HG03378 (cell line): ENCODE data around the gene CCNY.
A peak's percentile ranks its signal among the peaks of the same experiment; 100 is the strongest.
"Not testable (repeated sequence)": the region's sequence is repeated elsewhere in the genome, so short reads cannot be mapped to it uniquely, and the experiment has no call there.

Experiments
- ATAC-seq: cut with Tn5 transposase; IDR thresholded peaks from one replicate; pipeline ENCODE4 v1.9.1; 2021; ENCODE audit warnings: mild to moderate bottlenecking, moderate library complexity; ENCODE audit not compliant: unreplicated experiment

Gene CCNY

DNA sequence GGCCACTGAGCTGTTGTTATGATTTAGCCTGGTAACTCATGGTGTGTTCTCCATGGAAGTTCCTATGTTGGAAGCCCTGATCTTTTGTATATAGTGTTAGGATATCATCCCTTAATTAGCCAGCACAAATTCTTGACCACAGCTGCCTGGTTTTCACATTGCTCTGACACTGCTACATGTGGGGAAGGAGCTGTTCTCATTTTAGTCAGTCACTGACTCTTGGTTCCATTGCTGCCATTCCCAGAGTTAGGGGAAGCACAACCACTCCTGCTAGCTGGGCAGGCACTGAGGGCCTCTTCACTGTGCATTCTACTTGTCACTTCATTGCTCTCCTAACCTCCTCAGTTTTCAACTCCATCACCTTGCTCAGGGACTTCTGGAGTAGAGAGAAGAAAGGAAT lies 170.4 kb downstream of the CCNY start:
- ATAC-seq: no peak

DNA sequence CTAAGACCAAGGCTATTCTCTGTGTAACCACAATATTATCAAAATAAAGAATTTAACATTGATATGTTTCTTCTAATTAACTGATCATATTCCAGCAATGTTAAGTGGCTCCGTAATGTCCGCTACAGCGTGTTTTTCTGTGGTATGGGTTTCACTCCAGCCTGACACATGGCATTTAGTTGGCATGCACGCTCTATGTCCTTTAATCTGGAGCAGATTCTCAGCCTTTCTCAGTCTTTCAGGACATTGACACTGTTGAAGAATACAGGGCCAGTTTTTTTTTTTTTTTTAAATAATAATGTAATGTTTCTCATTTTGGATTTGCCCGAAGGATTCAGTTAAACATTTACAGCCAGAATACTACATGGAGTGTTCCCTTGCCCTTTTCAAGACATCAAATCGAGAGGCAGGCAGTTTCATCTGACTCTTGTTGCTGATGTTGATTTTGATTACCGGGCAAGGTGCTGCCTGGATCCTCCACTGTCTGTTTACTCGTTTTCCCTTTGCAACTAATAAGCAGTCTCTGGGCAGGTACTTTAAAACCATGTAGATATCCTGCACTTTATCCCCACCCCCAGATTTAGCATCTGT lies 171.3 kb downstream of the CCNY start:
- ATAC-seq: no peak

DNA sequence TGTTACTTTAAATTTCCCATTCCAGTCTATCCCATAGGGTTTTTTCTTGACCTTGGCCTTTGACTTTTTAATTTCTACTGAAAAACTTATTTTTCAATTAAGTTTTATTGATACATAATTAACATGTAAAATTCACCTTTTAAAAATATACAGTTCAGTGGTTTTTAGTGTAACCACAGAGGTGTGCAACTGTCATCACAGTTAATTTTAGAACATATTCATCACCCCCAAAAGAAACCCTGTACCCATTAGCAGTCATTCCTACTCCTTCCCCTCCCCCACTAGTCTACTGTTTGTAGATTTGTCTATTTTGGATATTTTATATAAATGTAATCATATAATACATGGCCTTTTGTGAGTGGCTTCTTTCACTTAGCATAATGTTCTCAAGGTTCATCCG lies 172.3 kb downstream of the CCNY start:
- no peak for ATAC-seq

DNA sequence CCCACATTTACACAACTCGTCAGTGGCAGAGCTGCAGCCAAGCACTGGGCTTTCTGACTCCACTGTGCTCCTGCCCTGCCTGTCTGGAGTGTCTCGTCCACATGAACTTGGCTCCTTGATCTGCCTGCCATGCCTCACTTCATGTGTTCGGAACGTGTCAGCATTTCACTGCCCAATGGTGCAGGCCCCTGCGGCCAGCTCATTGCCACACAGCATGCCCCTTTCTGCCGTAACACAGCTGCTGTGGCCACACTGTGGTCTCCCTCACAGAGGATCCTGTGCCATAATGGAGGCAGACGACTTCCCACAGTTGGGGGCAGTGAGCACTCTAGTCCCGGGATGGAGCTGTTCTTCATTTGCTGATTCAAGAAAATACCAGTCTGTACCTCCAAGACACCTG lies 174.6 kb downstream of the CCNY start:
- no peak for ATAC-seq

DNA sequence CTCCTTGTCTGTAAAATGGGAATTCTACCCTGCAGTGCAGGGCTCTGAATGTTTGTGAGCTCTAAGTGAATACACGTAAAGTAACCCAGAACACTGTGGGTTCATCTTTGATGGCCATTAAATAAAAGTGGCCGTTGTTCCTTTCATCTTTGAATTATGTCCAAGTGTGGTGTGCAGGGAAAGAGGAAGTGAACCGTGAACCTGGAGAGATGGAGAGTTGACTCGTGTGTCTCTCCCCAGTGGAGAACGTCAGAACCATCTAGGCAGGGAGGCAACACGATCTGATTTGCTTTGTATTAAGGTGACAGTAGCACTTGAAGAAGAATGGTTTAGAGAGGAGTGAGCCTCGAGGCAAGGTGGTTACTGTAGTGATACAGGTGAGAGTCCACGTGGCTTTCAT lies 175.3 kb downstream of the CCNY start:
- no peak for ATAC-seq

DNA sequence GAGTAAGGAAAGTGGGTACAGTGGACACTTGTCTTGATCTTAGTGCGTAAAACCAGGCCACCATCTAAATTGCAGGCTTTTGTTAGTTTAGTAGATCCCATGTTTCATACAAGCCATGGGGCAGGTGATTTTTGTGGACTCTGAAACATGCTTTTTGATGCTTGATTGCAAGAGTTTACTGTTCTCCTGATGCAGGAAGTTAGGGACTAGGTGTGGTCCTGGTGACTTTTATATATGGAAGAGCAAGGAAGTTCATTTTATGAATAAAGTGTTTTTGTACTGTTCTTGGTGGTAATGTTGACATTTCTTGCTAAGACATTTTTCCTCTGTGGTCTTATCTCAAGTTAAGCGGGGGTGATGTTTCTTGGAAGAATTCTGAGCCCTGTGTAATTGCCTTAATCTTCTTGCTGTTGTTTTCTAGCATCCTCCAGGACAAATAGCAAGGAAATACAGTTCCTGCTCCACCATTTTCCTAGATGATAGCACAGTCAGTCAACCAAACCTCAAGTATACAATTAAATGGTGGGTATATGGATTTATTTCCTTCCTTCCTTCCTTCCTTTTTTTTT lies 179.9 kb downstream of the CCNY start:
- ATAC-seq: no peak

DNA sequence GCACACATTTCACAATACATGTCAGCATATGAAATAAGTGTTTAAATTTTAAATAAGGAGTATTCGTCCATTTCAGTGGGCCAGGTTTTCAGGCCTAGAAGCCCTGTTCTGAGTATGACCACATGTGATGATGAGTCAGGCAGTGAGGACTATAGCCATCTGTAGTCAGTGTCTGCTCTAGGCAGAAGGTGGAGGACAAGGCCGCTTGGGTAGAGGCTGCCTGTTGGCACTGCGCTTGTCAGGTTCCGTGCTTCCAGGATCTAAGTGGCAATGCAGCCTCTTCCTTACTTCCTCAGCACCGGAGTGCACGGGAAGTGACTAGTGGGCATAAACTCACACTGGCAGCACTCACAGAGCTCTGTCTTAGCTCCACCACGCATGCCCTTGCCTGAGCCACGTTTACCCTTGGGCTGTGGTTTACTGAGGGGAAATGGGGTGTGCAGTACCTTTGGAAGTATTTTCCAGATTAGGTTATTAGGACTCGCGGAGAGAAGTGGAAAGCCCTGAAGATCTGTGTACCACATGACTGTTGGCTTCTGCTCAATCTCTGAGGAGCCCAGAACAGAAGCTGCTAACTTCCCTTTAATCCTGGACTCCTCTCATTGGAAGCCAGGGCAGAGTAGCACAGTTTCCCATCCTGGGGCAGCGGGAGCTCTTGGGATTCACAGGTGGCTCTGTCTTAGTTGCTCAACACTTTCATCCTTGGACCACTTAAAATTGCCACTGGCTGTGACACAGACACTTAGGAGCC lies 181.3 kb downstream of the CCNY start:
- no peak for ATAC-seq

DNA sequence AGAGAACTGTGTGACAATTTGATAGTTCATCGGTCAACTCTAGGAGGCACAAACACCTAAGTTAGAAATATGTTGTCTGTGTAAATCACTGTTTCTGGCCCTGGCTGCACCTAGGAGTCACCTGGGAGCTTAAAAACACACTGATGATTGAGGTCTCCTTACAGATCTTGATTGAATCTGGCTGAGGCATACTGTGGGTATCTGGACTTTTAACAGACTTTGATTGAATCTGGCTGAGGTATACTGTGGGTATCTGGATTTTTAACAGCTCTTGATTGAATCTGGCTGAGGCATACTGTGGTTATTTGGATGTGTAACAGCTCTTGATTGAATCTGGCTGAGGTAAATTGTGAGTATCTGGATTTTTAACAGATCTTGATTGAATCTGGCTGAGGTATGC lies 181.9 kb downstream of the CCNY start:
- not testable (repeated sequence) for ATAC-seq

DNA sequence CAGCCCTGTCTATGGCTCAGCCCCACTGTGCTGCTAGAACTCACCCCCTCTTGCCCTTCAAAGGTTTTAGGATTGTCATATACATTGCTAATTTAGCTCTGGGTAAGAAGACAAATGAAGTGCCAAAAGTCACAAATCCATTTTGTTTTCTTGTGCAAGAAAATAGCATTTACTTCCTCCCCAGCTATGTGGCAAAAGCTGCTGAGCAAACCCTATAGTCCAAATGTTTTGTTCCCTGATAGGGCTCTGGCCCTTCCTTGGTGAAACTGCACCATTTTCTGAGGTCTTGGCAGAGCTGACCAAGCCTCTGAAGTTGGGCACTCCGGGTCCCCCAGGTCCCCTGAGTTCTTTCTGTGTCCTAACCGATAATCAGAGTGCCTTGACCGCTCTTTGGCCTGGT lies 184.7 kb downstream of the CCNY start:
- ATAC-seq: no peak

DNA sequence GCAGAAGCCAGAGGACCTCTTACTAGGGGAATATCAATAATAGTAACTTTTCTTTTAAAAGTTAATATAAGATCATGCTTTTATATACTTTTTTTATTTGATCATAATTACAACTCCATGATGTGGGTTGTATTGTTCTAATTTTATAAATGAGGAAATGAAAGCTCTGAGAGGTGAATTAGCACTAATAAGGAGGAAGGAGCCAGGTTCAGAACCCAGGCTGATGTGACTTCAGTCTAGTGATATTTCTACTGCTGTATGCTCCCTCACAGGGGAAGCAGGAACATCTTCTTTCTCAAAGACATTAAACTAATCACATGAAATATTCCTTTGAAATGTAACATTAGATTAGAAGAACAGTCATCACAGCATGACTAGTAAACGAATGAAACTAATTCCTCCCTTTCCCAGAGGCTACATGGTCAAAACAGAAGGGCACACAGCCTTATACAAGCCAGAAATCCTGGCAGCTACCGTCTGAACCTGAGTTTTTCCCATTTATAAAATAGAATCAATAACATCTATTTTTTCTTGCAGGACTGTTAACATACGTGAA lies 187.4 kb downstream of the CCNY start:
- ATAC-seq: peak; percentile 81

DNA sequence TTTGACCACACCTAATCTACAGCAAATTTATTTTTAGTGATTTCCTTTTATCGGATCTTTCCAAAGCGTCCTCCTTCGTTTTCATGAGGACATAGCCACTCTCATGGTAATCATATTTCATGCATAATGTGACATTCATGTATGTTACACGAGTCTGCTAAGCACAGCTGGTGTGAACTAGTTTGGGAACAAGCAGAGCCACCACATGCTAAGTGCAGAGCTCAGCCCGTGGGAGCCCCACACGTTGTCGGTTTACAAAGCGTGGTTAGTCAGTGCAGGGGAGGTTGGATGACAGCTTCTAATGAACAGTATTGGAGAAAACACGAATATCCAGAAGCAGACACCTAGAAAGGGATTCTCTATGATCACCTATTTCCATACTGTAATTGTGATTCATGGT lies 190.4 kb downstream of the CCNY start:
- no peak for ATAC-seq

DNA sequence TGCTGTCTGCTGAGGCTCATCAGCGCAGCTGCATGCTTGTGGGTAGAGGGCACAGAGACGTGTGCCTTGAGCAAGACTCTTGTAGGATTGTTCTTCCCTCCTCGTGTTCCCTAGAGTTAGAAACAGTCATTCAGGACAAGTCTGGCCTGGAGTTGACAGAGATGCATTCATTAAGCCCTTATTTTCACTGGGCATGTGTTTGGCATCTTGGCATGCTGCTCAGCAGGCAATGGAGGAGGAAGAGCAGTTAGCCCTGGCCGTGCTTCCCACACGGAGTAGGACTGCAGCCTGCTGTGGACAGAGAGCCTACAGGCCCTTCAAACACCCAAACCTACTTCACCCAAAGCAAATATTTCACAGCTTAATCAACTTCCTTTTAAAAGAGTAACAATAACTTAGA lies 195.8 kb downstream of the CCNY start:
- ATAC-seq: no peak

DNA sequence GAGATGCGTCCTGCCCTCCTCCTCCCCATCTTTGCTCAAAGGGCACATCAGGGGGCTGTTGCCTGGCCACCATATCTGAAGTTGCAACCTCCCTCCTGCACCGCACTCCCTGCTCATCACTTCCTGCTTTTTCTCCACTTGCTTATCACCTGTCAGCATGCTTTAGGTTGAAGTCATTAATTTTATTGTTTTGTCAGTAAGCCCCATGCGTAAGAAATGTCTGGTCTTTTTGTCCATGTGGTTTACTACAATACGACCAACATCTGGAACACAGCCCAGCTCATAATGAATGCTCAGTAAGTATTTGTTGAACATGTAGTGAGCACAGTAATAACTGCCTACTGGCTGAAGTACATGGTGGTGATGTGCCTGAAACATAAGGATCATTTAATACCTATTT lies 197.3 kb downstream of the CCNY start:
- no peak for ATAC-seq

DNA sequence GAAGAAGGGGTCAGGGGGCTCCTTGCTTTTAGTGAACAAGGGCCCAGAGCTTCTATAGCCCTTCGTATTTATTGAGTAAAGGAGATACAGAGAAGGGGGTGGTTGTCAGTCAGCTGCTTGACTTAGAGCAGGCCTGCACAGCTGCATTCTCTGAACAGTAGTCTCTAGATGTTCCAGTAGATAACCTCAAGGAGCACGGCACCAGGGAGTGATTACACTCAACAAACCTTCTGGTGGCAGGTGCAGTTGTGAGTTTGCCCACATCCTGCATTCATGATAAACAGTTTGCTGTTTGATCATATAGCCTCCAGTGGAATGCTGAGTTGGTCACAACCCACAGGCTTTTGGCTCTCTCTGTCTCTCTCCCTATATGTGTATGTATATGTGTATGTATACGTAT lies 198.8 kb downstream of the CCNY start:
- ATAC-seq: no peak

DNA sequence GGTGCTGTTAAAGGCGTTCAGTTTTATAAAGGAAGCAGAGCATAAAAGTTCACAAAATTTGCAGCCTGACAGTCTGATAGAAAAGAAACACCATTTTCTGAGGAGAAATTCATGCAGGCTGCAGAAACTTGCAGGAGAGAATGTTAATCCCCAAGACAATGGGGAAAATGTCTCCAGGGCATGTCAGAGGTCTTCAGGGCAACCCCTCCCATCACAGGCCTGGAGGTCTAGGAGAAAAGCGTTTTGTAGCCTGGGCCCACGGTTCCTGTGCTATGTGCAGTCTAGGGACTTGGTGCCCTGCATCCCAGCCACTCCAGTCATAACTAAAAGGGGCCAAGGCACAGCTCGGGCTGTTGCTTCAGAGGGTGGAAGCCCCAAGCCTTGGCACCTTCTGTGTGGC lies 200.5 kb downstream of the CCNY start:
- no peak for ATAC-seq

DNA sequence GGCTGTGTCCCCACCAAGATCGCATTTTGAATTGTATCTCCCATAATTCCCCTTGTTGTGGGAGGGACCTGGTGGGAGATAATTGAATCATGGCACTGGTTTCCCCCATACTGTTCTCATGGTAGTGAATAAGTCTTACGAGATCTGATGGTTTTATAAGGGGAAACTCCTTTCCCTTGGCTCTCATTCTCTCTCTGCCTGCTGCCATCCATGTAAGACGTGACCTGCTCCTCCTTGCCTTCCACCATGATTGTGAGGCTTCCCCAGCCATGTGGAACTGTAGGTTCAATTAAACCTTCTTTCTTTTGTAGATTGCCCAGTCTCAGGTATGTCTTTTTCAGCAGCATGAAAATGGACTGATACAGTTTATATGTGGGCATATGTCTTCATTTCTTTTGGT lies 201.6 kb downstream of the CCNY start:
- ATAC-seq: not testable (repeated sequence)

DNA sequence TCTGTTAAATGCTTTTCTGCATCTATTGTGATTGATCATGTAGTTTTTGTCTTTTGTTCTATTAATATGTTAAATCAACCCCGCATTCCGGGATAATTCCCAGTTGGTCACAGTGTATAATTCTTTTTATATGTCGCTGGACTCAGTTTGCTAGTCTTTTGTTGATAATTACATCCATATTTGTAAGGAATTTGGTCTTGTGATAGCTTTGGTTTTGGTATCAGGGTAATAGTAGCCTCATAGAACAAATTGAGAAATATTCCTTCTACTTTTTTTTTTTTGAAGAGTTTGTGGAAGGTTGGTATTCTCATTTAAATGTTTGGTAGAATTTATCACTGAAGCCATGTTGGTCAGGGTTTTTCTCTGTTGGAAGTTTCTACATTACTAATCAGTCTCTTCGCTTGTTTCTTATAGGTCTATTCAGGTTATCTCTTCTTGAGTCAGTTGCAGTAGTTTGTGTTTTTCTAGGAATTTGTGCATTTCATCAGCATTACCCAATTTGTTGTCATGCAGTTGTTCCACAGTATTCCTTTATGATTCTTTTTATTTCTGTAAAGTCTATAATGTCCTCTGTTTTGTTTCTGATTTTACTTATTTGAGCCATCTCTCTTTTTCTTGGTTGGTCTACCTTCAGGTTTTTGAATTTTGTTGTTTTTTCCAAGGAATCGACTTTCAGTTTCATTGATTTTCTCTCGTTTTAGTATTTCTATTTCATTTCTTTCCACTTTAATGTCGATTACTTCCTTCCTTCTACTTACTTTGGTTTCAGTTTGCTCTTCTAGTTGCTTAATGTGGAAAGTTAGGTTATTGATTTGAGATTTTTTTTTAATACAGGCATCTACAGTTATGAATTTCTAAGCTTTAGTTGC lies 204.2 kb downstream of the CCNY start:
- no peak for ATAC-seq

DNA sequence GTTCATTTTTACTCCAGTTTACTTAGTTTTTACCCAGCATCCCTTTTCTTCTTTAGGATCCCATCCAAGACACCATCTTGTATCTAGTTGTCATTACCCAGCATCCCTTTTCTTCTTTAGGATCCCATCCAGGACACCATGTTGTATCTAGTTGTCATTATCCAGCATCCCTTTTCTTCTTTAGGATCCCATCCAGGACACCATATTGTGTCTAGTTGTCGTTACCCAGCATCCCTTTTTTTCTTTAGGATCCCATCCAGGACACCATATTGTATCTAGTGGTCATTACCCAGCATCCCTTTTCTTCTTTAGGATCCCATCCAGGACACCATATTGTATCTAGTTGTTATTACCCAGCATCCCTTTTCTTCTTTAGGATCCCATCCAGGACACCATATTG lies 205.4 kb downstream of the CCNY start:
- ATAC-seq: no peak

DNA sequence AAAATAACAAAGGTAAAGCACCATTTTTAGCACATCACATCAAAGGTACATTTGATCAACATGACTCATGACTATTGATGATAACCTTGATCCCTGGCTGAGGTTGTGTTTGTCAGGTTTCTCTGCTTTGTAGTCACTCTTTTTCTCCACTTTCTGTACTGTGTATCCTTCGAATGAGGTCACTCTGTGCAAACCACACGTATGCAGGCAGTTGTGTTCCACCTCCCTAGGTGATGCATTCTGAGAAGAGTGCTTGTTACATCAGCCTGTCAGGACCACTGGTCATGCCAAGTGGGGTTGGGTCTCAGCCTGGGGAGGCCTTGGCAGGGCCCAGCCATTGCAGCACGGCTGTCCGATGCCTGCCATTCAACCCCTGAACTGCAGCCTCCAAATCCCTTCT lies 206.0 kb downstream of the CCNY start:
- ATAC-seq: no peak

DNA sequence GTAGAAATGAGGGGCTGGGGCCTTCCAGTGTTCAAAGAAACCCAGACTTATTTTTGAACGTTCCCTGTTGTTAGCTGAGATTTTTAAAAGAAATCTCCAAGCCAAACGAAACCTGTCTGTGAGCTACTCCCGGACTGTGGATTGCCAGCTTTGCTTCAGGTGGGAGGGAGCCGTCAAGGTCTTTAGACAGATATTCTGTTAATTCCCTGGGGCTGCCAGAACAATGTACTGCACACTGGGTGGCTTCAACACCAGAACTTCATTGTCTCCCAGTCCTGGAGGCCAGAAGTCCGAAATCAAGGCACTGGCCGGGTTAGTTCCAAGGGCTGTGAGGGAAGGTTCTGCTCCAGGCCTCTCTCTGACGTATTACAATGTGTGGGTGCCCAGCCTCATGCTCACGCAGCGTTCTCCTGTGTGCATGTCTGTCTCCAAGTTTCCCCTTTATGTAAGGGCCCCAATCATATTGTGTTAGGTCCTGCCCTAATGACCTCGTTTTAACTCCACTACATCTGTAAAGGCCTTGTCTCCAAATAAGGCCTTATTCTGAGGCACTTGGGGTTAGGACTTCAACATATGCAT lies 208.9 kb downstream of the CCNY start:
- ATAC-seq: no peak
